ENCODE results near the gene CKAP2L.
"Not testable (repeated sequence)": the region's sequence is repeated elsewhere in the genome, so short reads cannot be mapped to it uniquely, and the experiment has no call there.

CKAP2L gene

GRCh38 chr2:112710956-112711750 is 53.3 kb downstream of the CKAP2L start:
- DNase-seq (ENCODE audit: low spot score): no peak

- DNase-seq (ENCODE audit: low spot score): no peak
Observed at GRCh38 chr2:112709703-112710102, 54.7 kb downstream of the CKAP2L start.

GRCh38 chr2:112708968-112709367 is 55.4 kb downstream of the CKAP2L start:
- no peak for DNase-seq (ENCODE audit: low spot score)

GRCh38 chr2:112706947-112707346 is 57.5 kb downstream of the CKAP2L start:
- not testable (repeated sequence) for DNase-seq (ENCODE audit: low spot score)

- peak; percentile 32 for DNase-seq (ENCODE audit: low spot score)
Observed at GRCh38 chr2:112706170-112706664, 58.2 kb downstream of the CKAP2L start.

GRCh38 chr2:112705575-112705974 is 58.8 kb downstream of the CKAP2L start:
- DNase-seq (ENCODE audit: low spot score): no peak

- no peak for DNase-seq (ENCODE audit: low spot score)
Observed at GRCh38 chr2:112703684-112704083, 60.7 kb downstream of the CKAP2L start.

- DNase-seq (ENCODE audit: low spot score): no peak
Observed at GRCh38 chr2:112701052-112701451, 63.4 kb downstream of the CKAP2L start.

GRCh38 chr2:112699984-112700667 is 64.3 kb downstream of the CKAP2L start:
- no peak for DNase-seq (ENCODE audit: low spot score)

GRCh38 chr2:112698834-112699515 is 65.4 kb downstream of the CKAP2L start:
- no peak for DNase-seq (ENCODE audit: low spot score)

GRCh38 chr2:112694182-112694581 is 70.2 kb downstream of the CKAP2L start:
- DNase-seq (ENCODE audit: low spot score): no peak

GRCh38 chr2:112693596-112693995 is 70.8 kb downstream of the CKAP2L start:
- no peak for DNase-seq (ENCODE audit: low spot score)

- no peak for DNase-seq (ENCODE audit: low spot score)
Observed at GRCh38 chr2:112692918-112693317, 71.5 kb downstream of the CKAP2L start.

- DNase-seq (ENCODE audit: low spot score): no peak
Observed at GRCh38 chr2:112692495-112692911, 71.9 kb downstream of the CKAP2L start.

GRCh38 chr2:112691881-112692281 is 72.5 kb downstream of the CKAP2L start:
- no peak for DNase-seq (ENCODE audit: low spot score)

GRCh38 chr2:112690853-112691401 is 73.5 kb downstream of the CKAP2L start:
- peak; percentile 56 for DNase-seq (ENCODE audit: low spot score)

- DNase-seq (ENCODE audit: low spot score): no peak
Observed at GRCh38 chr2:112688086-112688880, 76.1 kb downstream of the CKAP2L start.

GRCh38 chr2:112687522-112687921 is 76.9 kb downstream of the CKAP2L start:
- no peak for DNase-seq (ENCODE audit: low spot score)
